Melanocyte of skin (primary cell): ENCODE measurements around the gene ADAMTSL5. TPM values are rescaled to one million over a fixed set of nuclear protein-coding genes. Genes with fewer than 3 reads are reported as not detected.

Experiments used
- total RNA-seq, 2 donors: library from RNA; depleted of rRNA; stranded (reverse); fragments of >200 nt; gene quantifications; 2 replicates each; pipeline ENCODE4 v1.2.3, GENCODE V29; 2012

ADAMTSL5 gene
- total RNA-seq = 1 to 10 TPM; 1.7 to 2.4 TPM

GRCh38 chr19:1512671-1513498, at the start of gene ADAMTSL5:
TSS of gene ADAMTSL5 (minus strand) at chr19:1513019. CDS start at chr19:1510943, 2,076 bp downstream.

GRCh38 chr19:1523412-1524286, 10.8 kb upstream of the ADAMTSL5 start, which contains the start of gene PLK5:
TSS of gene PLK5 (plus strand) at chr19:1524077. CDS start at chr19:1526997, 2,920 bp downstream.

GRCh38 chr19:1491114-1491848, 21.5 kb downstream of the ADAMTSL5 start, which contains the start of gene REEP6:
TSS of gene REEP6 (plus strand) at chr19:1491181. CDS start at chr19:1491270, 89 bp downstream.

GRCh38 chr19:1490311-1491113, 22.3 kb downstream of the ADAMTSL5 start, which contains the start of gene PCSK4:
TSS of gene PCSK4 (minus strand) at chr19:1490350. CDS start at chr19:1490346, 4 bp downstream.

GRCh38 chr19:1478934-1479707, 33.7 kb downstream of the ADAMTSL5 start, which contains the start of gene C19orf25:
TSS of gene C19orf25 (minus strand) at chr19:1479215. CDS start at chr19:1478903, 312 bp downstream.

Other genes starting within 250 kb of the ADAMTSL5 start
- 100 to 1,000 TPM in 1 of 2 donors, 10 to 100 TPM in 1; 67.3 to 137 TPM for gene CIRBP, start 243.7 kb downstream of the ADAMTSL5 start, total RNA-seq
- 10 to 100 TPM; 47.8 to 63.6 TPM for gene FAM174C, start 237.5 kb downstream of the ADAMTSL5 start, total RNA-seq
- not detected for gene EFNA2, start 227.1 kb downstream of the ADAMTSL5 start, total RNA-seq
- 10 to 100 TPM; 87.2 to 89.5 TPM for gene NDUFS7, start 129.1 kb downstream of the ADAMTSL5 start, total RNA-seq
- gene GAMT, start 111.5 kb downstream of the ADAMTSL5 start, total RNA-seq = 10 to 100 TPM; 19.3 to 20.6 TPM
- 10 to 100 TPM; 41.6 to 61.6 TPM for gene DAZAP1, start 105.4 kb downstream of the ADAMTSL5 start, total RNA-seq
- 100 to 1,000 TPM; 480 to 582 TPM for gene RPS15, start 74.6 kb downstream of the ADAMTSL5 start, total RNA-seq
- under 1 TPM; under 0.01 TPM for gene APC2, start 62.9 kb downstream of the ADAMTSL5 start, total RNA-seq
- gene C19orf25, start 33.8 kb downstream of the ADAMTSL5 start, total RNA-seq = 10 to 100 TPM; 20.0 to 26.6 TPM
- gene PCSK4, start 22.7 kb downstream of the ADAMTSL5 start, total RNA-seq = 1 to 10 TPM in 1 of 2 donors, under 1 TPM in 1; 0.67 to 2.4 TPM
- 1 to 10 TPM; 3.0 to 3.1 TPM for gene REEP6, start 21.8 kb downstream of the ADAMTSL5 start, total RNA-seq
- gene PLK5, start 11.1 kb upstream of the ADAMTSL5 start, total RNA-seq = under 1 TPM in 1 of 2 donors, not detected in 1; under 0.01 TPM
- gene MEX3D, start 55.3 kb upstream of the ADAMTSL5 start, total RNA-seq = 10 to 100 TPM; 16.5 to 18.0 TPM
- gene MBD3, start 79.8 kb upstream of the ADAMTSL5 start, total RNA-seq = 10 to 100 TPM; 68.1 to 69.3 TPM
- gene UQCR11, start 92.4 kb upstream of the ADAMTSL5 start, total RNA-seq = 10 to 100 TPM; 38.9 to 56.3 TPM
- gene TCF3, start 139.6 kb upstream of the ADAMTSL5 start, total RNA-seq = 10 to 100 TPM; 34.8 to 49.3 TPM
- not detected for gene ONECUT3, start 240.5 kb upstream of the ADAMTSL5 start, total RNA-seq